Limb (tissue), 2 donors: ENCODE measurements around the gene PLPPR3.

Experiments
- DNase-seq, 2 donors: peaks; one replicate each; pipeline ENCODE4 v3.0.0-alpha.2; 2016; ENCODE audit errors: extremely low spot score in 2 of 2

The PLPPR3 gene

GRCh38 chr19:797528-798414 is 24.0 kb downstream of the PLPPR3 start:
- DNase-seq = peak; percentile 93

GRCh38 chr19:796692-797527 is 24.8 kb downstream of the PLPPR3 start, which contains the start of gene PTBP1:
TSS of gene PTBP1 (plus strand) at chr19:797452. CDS start at chr19:797498, 46 bp downstream.
- peak; percentile 99 to 100 for DNase-seq

- DNase-seq = peak in 1 of 2 donors; percentile 40
Measured at GRCh38 chr19:795691-796581, 25.8 kb downstream of the PLPPR3 start.

DNA sequence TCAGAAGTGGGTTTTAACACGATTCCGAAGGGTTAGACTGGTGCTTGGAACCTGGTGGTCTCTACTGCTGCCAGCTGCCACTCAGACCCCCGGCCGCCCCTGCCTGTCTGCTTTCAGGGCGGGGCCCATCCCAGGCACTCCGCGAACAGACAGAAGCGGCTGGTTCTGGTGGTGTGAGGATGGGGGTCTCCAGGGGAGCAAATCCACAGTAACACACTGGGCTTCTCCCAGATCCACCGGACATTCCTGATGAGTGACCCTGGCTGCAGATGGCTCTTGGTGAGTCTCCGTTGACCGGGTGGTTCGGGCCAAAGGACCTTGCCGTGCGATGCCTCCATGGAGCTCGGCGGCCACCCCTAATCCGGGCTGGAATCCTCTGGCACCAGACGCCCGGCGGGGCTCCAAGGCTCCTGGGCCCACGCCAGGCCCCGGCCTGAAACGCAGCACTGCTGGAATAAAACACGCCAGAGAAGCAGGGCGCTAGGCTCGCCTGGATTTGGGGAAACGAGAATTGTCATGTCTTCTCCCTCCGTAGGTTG is 26.6 kb downstream of the PLPPR3 start:
- peak in 1 of 2 donors; percentile 48 for DNase-seq

DNA sequence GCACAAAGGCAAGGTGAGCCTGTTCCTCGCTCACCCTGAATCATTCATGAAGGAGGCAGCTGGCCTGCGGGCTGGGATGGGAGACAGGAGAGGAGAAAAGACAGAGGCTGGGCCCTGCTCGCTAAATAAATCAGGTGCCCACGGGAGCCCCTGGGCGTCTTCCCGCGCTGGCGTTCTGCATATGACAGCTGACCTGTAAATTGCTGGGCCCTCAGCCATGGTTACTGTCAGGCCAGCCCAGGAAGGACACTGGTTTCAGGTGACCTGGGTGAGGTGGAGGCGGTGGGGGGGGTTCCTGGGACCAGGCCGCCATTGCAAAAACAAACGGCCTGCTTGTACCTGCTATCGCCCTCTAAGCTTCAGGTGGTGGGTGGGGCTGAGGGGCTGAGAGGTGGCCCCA is 27.9 kb downstream of the PLPPR3 start:
- DNase-seq = peak in 1 of 2 donors; percentile 27

DNA sequence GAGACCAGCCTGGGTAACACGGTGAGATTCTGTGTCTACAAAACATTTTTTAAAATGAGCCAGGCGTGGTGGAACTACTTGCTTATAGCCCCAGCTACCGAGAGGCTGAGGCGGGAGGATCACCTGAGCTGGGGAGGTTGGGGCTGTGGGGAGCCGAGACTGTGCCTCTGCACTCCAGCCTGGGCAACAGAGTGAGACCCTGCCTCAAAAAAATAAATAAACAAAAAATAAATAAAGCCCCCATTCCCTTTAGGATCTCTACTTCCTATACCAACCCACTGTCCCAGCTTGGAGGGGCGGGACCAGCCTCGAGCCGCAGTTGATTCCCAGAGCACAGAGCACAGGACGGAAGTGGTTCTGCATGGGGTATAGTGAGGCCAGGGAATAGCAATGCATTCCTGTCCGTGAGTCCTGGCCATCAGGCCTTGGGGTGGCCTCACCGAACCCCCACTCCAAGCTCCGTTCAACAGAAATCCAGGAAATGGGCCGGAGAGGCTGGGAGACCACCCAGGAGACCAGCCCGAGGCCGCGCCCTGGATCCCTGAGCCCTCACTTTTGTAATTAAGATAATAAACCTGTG is 29.4 kb downstream of the PLPPR3 start:
- DNase-seq = no peak

DNA sequence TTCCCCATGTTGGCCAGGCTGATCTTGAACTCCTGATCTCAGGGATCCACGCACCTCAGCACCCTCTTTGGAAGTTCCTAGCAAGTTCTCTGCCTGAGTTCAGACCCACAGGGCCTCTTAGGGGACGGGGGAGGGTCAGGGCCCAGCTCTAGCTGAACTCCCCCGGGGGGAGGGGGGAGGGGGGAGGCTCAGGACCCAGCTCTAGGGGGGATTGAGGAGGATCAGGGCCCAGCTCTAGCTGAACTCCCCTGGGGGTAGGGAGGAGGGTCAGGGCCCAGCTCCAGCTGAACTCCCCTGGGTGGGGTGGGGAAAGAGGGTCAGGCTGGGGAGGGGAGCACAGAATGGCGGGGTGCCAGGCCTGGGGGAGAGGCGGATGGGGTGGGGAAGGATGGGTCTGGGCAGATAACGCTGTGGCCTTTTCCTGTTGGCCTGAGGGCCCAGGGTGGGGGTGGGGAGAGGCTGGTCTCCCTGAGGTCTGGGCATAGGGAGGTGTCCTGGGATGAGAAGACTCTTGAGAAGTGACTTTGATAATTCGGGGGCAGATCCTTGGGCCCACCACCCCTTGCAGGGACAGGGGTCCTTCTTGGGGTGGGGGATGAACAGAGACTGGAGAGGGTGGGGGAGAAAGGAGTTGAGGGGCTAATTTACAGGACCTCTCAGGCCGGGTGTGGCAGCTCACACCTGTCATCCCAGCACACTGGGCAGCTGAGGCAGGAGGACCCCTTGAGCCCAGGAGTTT is 30.0 kb downstream of the PLPPR3 start:
- DNase-seq = no peak

- DNase-seq = no peak
Measured at GRCh38 chr19:791007-791566, 30.7 kb downstream of the PLPPR3 start.

GRCh38 chr19:789701-790060 is 32.1 kb downstream of the PLPPR3 start:
- DNase-seq = no peak

GRCh38 chr19:788983-789700 is 32.6 kb downstream of the PLPPR3 start:
- no peak for DNase-seq

DNA sequence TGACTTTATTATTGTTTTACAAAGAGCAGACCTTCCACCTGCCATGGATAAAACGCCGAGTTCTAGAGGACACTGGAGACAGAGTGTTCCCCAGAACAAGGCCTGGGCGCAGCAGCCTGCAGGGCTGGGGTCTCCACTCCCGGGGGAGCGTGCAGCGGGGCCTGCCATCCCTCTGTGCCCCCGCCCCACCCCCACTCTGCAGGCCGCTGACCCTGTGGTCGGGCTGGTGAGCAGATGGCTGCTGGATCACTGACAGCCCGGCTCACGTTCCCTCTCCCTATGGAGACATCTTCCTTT is 33.1 kb downstream of the PLPPR3 start:
- no peak for DNase-seq

DNA sequence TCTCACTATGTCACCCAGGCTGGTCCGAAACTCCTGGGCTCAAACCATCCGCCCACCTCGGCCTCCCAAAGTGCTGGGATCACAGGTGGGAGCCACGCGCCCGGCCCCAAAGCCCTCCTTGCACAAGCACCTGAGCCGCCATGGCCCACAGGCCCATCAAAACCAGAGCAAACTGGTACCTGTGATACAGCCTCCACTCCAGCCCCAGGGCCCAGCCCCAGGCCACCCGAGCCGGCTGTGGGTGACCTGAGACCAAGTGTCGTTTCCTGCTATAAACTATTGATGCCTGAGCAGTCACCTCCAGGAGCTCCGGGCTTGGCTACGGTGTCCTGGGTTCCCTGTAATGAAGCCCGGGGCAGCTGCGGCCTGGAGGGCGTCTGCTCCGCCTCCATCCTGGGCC is 34.2 kb downstream of the PLPPR3 start:
- DNase-seq = no peak

- no peak for DNase-seq
Measured at GRCh38 chr19:784541-784940, 37.2 kb downstream of the PLPPR3 start.

DNA sequence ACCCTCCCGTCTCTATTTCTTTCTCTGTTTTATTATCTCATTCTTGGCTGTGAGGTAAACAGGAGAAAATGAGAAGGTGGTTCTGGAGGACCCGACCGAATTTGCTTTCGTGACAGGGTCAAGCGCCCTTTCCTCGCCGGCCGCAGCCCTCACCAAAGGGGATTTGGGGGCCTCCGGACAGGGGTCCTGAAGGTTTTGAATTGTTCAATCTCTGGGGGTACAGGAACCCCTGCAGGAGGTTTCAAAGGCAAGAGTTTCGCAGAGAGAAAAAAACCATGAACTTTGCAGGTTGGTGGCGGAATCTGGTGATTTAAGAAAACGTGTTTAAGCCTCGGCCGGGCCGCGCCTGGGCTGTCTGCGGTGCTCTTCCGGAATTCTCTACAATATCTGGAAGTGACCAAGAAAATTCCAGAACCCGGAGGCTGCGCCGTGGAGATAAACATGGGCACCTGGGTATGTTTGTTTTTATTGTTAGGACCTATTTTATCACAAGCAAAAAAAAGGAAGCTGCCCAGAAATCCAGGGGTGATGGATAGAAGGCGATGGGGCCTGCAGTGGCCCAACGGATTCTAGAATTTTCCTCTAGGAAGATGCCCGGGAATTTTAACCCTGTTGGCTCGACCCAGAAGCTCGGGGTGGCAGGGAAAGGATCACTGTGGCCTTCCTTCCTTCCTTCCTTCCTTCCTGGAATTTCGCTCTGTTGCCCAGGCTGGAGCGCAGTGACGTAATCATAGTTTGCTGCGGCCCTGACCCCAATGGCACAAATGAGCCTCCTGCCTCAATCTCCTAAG is 38.7 kb downstream of the PLPPR3 start:
- peak in 1 of 2 donors; percentile 18 for DNase-seq

GRCh38 chr19:782185-782877 is 39.4 kb downstream of the PLPPR3 start:
- no peak for DNase-seq

- no peak for DNase-seq
Measured at GRCh38 chr19:781800-782184, 40.0 kb downstream of the PLPPR3 start.

DNA sequence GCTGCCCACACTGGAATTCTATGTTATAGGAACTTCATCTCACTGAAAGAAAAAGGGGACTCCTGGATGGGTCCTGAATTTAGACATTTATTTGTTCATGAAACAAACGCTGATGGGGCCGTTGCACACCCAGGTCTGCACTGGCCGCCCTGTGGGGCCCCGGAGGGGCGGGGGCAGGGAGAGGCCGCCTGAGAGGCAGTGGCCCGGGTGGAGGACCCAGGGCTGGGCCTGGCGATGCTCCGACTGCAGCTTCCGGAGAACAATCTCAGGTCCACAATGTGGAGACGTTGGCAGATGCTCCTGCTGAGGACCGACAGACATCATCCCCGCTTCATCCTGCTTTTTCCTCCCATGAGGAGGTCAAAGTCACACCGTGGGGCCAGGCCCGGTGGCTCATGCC is 40.8 kb downstream of the PLPPR3 start:
- DNase-seq = no peak
